SK-N-SH (cell line): ENCODE results near the gene CFDP1. TPM values are rescaled to one million over a fixed set of nuclear protein-coding genes. Genes with fewer than 3 reads are reported as not detected.

Experiments used
- CTCF ChIA-PET: fragments of 300-600, 350-600 bp; formaldehyde crosslinking; extraction: SDS; loops from one replicate; lab custom pipeline; 2021; lab: Yijun Ruan, JAX
- POLR2A ChIA-PET: fragments of 350-600 bp; sonication (Branson Sonifier 250); formaldehyde crosslinking; extraction: SDS; loops from one replicate; lab custom pipeline; 2020; ENCODE audit warnings: antibody characterized with exemption, inconsistent platforms; lab: Yijun Ruan, JAX
- DNase-seq: peaks from one replicate; pipeline ENCODE4 v3.0.0; 2012
- H2AFZ ChIP-seq: fragments of 200-600 bp; sonication (generic); 2 replicates; pipeline ENCODE4 v1.8.1; 2016; ENCODE audit warnings: antibody characterized with exemption, mild to moderate bottlenecking, low read depth
- H3F3A ChIP-seq: fragments of 200-600 bp; sonication (generic); replicated peaks from 2 replicates; pipeline ENCODE3; 2016; ENCODE audit warnings: antibody characterized with exemption, mild to moderate bottlenecking; ENCODE audit not compliant: insufficient read depth
- H3K27ac ChIP-seq, 2 experiments: fragments of 200-500 bp in 1 of 2; fragments of 200-600 bp in 1 of 2; sonication (Bioruptor generic) in 1 of 2; sonication (generic), shearing (Covaris generic) in 1 of 2; 2 replicates each; pipeline versions ENCODE4 v1.5.1 to v1.6.1; 2014 to 2016; ENCODE audit warnings: low read depth in 2 of 2, inconsistent platforms in 1 of 2, low read length in 1 of 2, mild to moderate bottlenecking in 1 of 2, mixed read lengths in 1 of 2
- H3K27me3 ChIP-seq: fragments of 200-600 bp; sonication (generic), shearing (Covaris generic); 2 replicates; pipeline ENCODE4 v1.6.1; 2016; ENCODE audit warnings: mixed run types; ENCODE audit not compliant: insufficient read depth
- H3K36me3 ChIP-seq, 2 experiments: fragments of 200-500 bp in 1 of 2; fragments of 200-600 bp in 1 of 2; sonication (Bioruptor generic) in 1 of 2; sonication (generic) in 1 of 2; replicated peaks in 1 of 2; 2 replicates each; pipeline versions ENCODE3 to v1.5.1; 2014 to 2016; ENCODE audit warnings: low read length in 1 of 2, mild to moderate bottlenecking in 1 of 2; ENCODE audit not compliant: insufficient read depth in 2 of 2, control insufficient read depth in 1 of 2
- H3K4me1 ChIP-seq, 2 experiments: fragments of 200-500 bp in 1 of 2; fragments of 200-600 bp in 1 of 2; sonication (Bioruptor generic) in 1 of 2; sonication (generic), shearing (Covaris generic) in 1 of 2; 2 replicates each; pipeline versions ENCODE4 v1.5.1 to v1.6.1; 2014 to 2016; ENCODE audit warnings: low read depth in 1 of 2, low read length in 1 of 2, mixed run types in 1 of 2; ENCODE audit not compliant: insufficient read depth in 2 of 2, control insufficient read depth in 1 of 2
- H3K4me2 ChIP-seq: fragments of 200-600 bp; sonication (generic), shearing (Covaris generic); 2 replicates; pipeline ENCODE4 v1.6.1; 2017; ENCODE audit warnings: mixed run types
- H3K4me3 ChIP-seq, 2 experiments: fragments of 200-500 bp in 1 of 2; fragments of 200-600 bp in 1 of 2; sonication (Bioruptor generic) in 1 of 2; sonication (generic), shearing (Covaris generic) in 1 of 2; 2 replicates each; pipeline versions ENCODE4 v1.5.1 to v1.8.1; 2014 to 2016; ENCODE audit warnings: low read depth in 2 of 2, inconsistent platforms in 1 of 2, low read length in 1 of 2, mild to moderate bottlenecking in 1 of 2, mixed read lengths in 1 of 2, moderate library complexity in 1 of 2
- H3K79me2 ChIP-seq: fragments of 200-600 bp; sonication (generic); 2 replicates; pipeline ENCODE4 v1.8.1; 2017; ENCODE audit warnings: mild to moderate bottlenecking; ENCODE audit not compliant: insufficient read depth
- H3K9ac ChIP-seq: fragments of 200-600 bp; sonication (generic); 2 replicates; pipeline ENCODE4 v1.6.1; 2017; ENCODE audit warnings: mixed run types
- H3K9me2 ChIP-seq: fragments of 200-600 bp; sonication (generic); 2 replicates; pipeline ENCODE4 v1.6.1; 2017; ENCODE audit warnings: mixed run types
- H3K9me3 ChIP-seq: fragments of 200-600 bp; sonication (generic); 2 replicates; pipeline ENCODE4 v1.6.1; 2017; ENCODE audit warnings: mixed run types, mild to moderate bottlenecking, moderate library complexity
- H4K20me1 ChIP-seq: fragments of 200-600 bp; sonication (generic); 2 replicates; pipeline ENCODE4 v1.6.1; 2017; ENCODE audit warnings: mild to moderate bottlenecking, mixed run types; ENCODE audit not compliant: insufficient read depth
- CHD2 ChIP-seq: fragments of 150-350 bp; IDR thresholded peaks from 2 replicates; pipeline ENCODE4 v1.6.1; 2018; ENCODE audit warnings: low read length; ENCODE audit not compliant: partially characterized antibody
- ELF1 ChIP-seq: IDR thresholded peaks from 2 replicates; pipeline ENCODE4 v1.4.0; 2012
- EZH2phosphoT487 ChIP-seq: fragments of 200-600 bp; sonication (generic); IDR thresholded peaks from 2 replicates; pipeline ENCODE4 v1.6.1; 2017; ENCODE audit warnings: low read depth, mixed run types, mild to moderate bottlenecking, antibody characterized with exemption, moderate library complexity, borderline replicate concordance
- FOSL2 ChIP-seq: IDR thresholded peaks from 2 replicates; pipeline ENCODE4 v1.4.0; 2012; ENCODE audit warnings: low read depth, mild to moderate bottlenecking, moderate library complexity, borderline replicate concordance
- FOXJ3 ChIP-seq: sonication (generic); formaldehyde crosslinking; IDR thresholded peaks from 2 replicates; pipeline ENCODE4 v1.5.1; 2020; ENCODE audit warnings: mild to moderate bottlenecking, missing genetic modification reagents
- GABPA ChIP-seq: IDR thresholded peaks from 2 replicates; pipeline ENCODE4 v1.4.0; 2012; ENCODE audit warnings: low read depth, mild to moderate bottlenecking
- GATA2 ChIP-seq: sonication (generic); formaldehyde crosslinking; IDR thresholded peaks from 2 replicates; pipeline ENCODE4 v1.5.0; 2020; ENCODE audit warnings: mild to moderate bottlenecking, missing genetic modification reagents
- JUND ChIP-seq: IDR thresholded peaks from 2 replicates; pipeline ENCODE4 v1.4.0; 2012
- MEF2A ChIP-seq: IDR thresholded peaks from 2 replicates; pipeline ENCODE4 v1.4.0; 2012; ENCODE audit warnings: low read depth, borderline replicate concordance
- MXI1 ChIP-seq: IDR thresholded peaks from 2 replicates; pipeline ENCODE4 v1.6.1; 2012; ENCODE audit warnings: mild to moderate bottlenecking, low read depth, low read length, improper control_type of control experiment
- NFIC ChIP-seq: IDR thresholded peaks from 2 replicates; pipeline ENCODE4 v1.4.0; 2012; ENCODE audit warnings: borderline replicate concordance
- RAD21 ChIP-seq: IDR thresholded peaks from 2 replicates; pipeline ENCODE4 v1.6.1; 2012; ENCODE audit warnings: mild to moderate bottlenecking, low read length
- RCOR1 ChIP-seq: fragments of 150-350 bp; IDR thresholded peaks from 2 replicates; pipeline ENCODE4 v1.6.1; 2017; ENCODE audit warnings: antibody characterized with exemption, low read length
- RFX5 ChIP-seq: IDR thresholded peaks from 2 replicates; pipeline ENCODE4 v1.6.1; 2012; ENCODE audit warnings: mild to moderate bottlenecking, improper control_type of control experiment, low read length
- RXRA ChIP-seq: IDR thresholded peaks from 2 replicates; pipeline ENCODE4 v1.4.0; 2012; ENCODE audit warnings: low read depth, mild to moderate bottlenecking, borderline replicate concordance
- TCF12 ChIP-seq: IDR thresholded peaks from 2 replicates; pipeline ENCODE4 v1.4.0; 2012
- TEAD4 ChIP-seq: IDR thresholded peaks from 2 replicates; pipeline ENCODE4 v1.4.0; 2012; ENCODE audit warnings: mild to moderate bottlenecking, borderline replicate concordance; ENCODE audit not compliant: insufficient read depth
- YY1 ChIP-seq: IDR thresholded peaks from 2 replicates; pipeline ENCODE4 v1.4.0; 2012; ENCODE audit warnings: low read depth, mild to moderate bottlenecking
- WGBS: methylation state at CpG from one replicate; pipeline ENCODE4 v1.1.6; 2017; ENCODE audit warnings: low lambda C conversion rate; 5-methylcytosine and 5-hydroxymethylcytosine counted together
- polyA plus RNA-seq, 3 experiments: library from polyadenylated mRNA; depleted of rRNA; stranded (reverse); fragments of >200 nt; gene quantifications; 2 replicates each; pipeline ENCODE4 v1.2.3, GENCODE V29; 2012
- TF ChIP-seq, protein P1 (sequence below): fragments of 150-350 bp; IDR thresholded peaks from 2 replicates; pipeline ENCODE4 v1.6.1; 2016; ENCODE audit warnings: mild to moderate bottlenecking, low read depth, low read length
- TF ChIP-seq, protein P2 (sequence below): IDR thresholded peaks from 2 replicates; pipeline ENCODE4 v1.4.0; 2012; ENCODE audit warnings: low read depth
- TF ChIP-seq, protein P3 (sequence below): IDR thresholded peaks from 2 replicates; pipeline ENCODE4 v1.4.0; 2012; ENCODE audit warnings: low read depth, borderline replicate concordance
- TF ChIP-seq, protein P4 (sequence below): fragments of 150-350 bp; IDR thresholded peaks from 2 replicates; pipeline ENCODE4 v1.6.1; 2017; ENCODE audit warnings: antibody characterized with exemption, low read length, low read depth, borderline replicate concordance
- TF ChIP-seq, protein P5 (sequence below): IDR thresholded peaks from 2 replicates; pipeline ENCODE4; 2012
- TF ChIP-seq, protein P6 (sequence below): fragments of 200-600 bp; sonication (generic); IDR thresholded peaks from 2 replicates; pipeline ENCODE4 v1.6.1; 2017; ENCODE audit warnings: antibody characterized with exemption, mild to moderate bottlenecking, moderate library complexity

The CFDP1 gene
- polyA plus RNA-seq (2012; rRNA removed): 37.9 and 46.0 TPM in 2 replicates
- polyA plus RNA-seq (2012; cell fraction: cytosol; rRNA removed): 60.6 and 90.4 TPM in 2 replicates
- 18.4 and 20.5 TPM in 2 replicates for polyA plus RNA-seq (2012; cell fraction: nucleus; rRNA removed)

DNA sequence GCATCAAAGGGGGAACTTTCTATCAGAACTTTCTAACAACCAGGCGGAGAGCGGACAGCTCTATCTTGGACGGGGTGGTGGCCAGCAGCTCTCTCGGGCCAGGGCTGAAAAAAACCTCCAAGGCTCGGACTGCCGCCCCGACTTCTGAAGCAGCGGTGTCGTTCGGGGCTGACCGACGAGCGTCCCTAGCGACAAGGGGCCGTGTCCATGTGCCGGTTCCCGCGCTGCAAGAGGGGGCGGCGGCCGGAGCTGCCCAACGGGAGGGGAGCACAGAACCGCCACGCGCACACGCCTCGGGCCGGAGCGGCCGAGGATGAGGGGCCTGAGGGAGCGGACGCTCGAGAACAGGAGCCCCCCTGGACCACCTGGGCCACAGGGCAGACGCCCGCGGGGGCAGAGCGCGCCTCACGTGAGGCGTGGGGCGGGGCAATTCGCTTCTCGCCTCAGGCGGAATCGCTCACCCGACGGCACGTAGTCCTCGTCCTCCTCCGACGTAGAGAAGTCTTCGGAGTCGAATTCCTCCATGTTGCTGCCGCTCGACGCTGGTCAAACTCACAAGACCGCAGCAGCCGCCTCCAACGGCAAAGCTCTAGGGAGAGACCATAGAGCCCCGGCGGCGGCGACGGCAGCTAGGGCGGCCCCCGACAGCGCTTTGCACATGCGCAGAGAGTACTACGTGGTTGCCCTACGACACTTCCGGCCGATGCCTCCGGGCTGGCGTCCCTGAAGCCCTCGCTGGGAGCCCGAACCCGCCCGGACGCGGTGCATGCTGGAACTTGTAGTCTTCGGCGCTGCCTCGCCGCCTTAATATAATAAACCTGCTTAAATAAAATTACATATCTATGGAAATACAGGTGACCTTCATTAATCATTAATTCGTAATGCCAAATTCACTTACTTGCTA, at the start of gene CFDP1:
CFDP1 (minus strand) TSS at position 676 of the 904 bp plus-strand sequence; CDS start at position 525, 151 bp downstream.
- Histone ChIP-seq H3K27me3 (no peaks in the 10 kb centered on the region), H3K79me2 (peaks cover 51% of the 10 kb centered on the region), H3K4me1 (peaks cover 0 to 10% of the 10 kb centered on the region in 2 experiments; a peak in 1 of 4 replicates), H4K20me1 (no peaks in the 10 kb centered on the region), H3K9ac (peak within 1 kb of the TSS; percentile 81), H3F3A (peaks cover 6% of the 10 kb centered on the region), H3K27ac (peak within 1 kb of the TSS; percentile 69 to 85), H3K9me2 (no peaks in the 10 kb centered on the region), H3K9me3 (no peaks in the 10 kb centered on the region), H3K4me3 (peak within 1 kb of the TSS; percentile 74 to 92), H3K4me2 (peak within 1 kb of the TSS; percentile 81), H2AFZ (peak within 1 kb of the TSS; percentile 99), H3K36me3 (no peaks in the 10 kb centered on the region)
- DNase-seq: peak; percentile 98
- 2% methylated on average over 29 of the region's 85 CpGs for WGBS
- ChIA-PET POLR2A (interaction anchor here (0.6 to 1.9 kb wide), 5 partner anchors 11 to 55 kb away, joined by 3 to 9 read pairs (median 3); partner anchors contain the start of gene TMEM170A), CTCF (interaction anchor here (0.6 to 2.7 kb wide), 13 partner anchors 9 to 234 kb away, joined by 3 to 11 read pairs (median 4); no protein-coding TSS in a partner anchor)
- 0 out of 2 replicates have a peak, but pooled peaks have one; percentile 42 for TF ChIP-seq ELF1
- TF ChIP-seq GABPA: peak; percentile 79
- TF ChIP-seq, protein P1, sequence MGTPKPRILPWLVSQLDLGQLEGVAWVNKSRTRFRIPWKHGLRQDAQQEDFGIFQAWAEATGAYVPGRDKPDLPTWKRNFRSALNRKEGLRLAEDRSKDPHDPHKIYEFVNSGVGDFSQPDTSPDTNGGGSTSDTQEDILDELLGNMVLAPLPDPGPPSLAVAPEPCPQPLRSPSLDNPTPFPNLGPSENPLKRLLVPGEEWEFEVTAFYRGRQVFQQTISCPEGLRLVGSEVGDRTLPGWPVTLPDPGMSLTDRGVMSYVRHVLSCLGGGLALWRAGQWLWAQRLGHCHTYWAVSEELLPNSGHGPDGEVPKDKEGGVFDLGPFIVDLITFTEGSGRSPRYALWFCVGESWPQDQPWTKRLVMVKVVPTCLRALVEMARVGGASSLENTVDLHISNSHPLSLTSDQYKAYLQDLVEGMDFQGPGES: no peak
- no peak for TF ChIP-seq RXRA
- TF ChIP-seq, protein P2, sequence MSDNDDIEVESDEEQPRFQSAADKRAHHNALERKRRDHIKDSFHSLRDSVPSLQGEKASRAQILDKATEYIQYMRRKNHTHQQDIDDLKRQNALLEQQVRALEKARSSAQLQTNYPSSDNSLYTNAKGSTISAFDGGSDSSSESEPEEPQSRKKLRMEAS: peak; percentile 94
- TF ChIP-seq YY1: no peak
- no peak for TF ChIP-seq TCF12
- no peak for TF ChIP-seq TEAD4
- TF ChIP-seq FOSL2: no peak
- TF ChIP-seq, protein P3, sequence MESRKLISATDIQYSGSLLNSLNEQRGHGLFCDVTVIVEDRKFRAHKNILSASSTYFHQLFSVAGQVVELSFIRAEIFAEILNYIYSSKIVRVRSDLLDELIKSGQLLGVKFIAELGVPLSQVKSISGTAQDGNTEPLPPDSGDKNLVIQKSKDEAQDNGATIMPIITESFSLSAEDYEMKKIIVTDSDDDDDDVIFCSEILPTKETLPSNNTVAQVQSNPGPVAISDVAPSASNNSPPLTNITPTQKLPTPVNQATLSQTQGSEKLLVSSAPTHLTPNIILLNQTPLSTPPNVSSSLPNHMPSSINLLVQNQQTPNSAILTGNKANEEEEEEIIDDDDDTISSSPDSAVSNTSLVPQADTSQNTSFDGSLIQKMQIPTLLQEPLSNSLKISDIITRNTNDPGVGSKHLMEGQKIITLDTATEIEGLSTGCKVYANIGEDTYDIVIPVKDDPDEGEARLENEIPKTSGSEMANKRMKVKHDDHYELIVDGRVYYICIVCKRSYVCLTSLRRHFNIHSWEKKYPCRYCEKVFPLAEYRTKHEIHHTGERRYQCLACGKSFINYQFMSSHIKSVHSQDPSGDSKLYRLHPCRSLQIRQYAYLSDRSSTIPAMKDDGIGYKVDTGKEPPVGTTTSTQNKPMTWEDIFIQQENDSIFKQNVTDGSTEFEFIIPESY: no peak
- TF ChIP-seq RFX5: no peak
- peak; percentile 93 for TF ChIP-seq MXI1
- no peak; the same call in 1 of the 2 replicates for TF ChIP-seq RAD21
- TF ChIP-seq, protein P4, sequence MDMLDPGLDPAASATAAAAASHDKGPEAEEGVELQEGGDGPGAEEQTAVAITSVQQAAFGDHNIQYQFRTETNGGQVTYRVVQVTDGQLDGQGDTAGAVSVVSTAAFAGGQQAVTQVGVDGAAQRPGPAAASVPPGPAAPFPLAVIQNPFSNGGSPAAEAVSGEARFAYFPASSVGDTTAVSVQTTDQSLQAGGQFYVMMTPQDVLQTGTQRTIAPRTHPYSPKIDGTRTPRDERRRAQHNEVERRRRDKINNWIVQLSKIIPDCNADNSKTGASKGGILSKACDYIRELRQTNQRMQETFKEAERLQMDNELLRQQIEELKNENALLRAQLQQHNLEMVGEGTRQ: no peak
- TF ChIP-seq MEF2A: no peak
- no peak for TF ChIP-seq NFIC
- TF ChIP-seq JUND: no peak
- TF ChIP-seq CHD2: peak; percentile 53
- TF ChIP-seq RCOR1: no peak; the same call in 1 of the 2 replicates
- TF ChIP-seq GATA2 (CRISPR knock-in tag): no peak
- TF ChIP-seq, protein P5, sequence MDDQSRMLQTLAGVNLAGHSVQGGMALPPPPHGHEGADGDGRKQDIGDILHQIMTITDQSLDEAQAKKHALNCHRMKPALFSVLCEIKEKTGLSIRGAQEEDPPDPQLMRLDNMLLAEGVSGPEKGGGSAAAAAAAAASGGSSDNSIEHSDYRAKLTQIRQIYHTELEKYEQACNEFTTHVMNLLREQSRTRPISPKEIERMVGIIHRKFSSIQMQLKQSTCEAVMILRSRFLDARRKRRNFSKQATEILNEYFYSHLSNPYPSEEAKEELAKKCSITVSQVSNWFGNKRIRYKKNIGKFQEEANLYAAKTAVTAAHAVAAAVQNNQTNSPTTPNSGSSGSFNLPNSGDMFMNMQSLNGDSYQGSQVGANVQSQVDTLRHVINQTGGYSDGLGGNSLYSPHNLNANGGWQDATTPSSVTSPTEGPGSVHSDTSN: no peak
- TF ChIP-seq, protein P6, sequence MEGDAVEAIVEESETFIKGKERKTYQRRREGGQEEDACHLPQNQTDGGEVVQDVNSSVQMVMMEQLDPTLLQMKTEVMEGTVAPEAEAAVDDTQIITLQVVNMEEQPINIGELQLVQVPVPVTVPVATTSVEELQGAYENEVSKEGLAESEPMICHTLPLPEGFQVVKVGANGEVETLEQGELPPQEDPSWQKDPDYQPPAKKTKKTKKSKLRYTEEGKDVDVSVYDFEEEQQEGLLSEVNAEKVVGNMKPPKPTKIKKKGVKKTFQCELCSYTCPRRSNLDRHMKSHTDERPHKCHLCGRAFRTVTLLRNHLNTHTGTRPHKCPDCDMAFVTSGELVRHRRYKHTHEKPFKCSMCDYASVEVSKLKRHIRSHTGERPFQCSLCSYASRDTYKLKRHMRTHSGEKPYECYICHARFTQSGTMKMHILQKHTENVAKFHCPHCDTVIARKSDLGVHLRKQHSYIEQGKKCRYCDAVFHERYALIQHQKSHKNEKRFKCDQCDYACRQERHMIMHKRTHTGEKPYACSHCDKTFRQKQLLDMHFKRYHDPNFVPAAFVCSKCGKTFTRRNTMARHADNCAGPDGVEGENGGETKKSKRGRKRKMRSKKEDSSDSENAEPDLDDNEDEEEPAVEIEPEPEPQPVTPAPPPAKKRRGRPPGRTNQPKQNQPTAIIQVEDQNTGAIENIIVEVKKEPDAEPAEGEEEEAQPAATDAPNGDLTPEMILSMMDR: no peak
- TF ChIP-seq EZH2phosphoT487: no peak
- no peak for TF ChIP-seq FOXJ3 (CRISPR knock-in tag)
